IMR-90 (cell line): Measurements from ENCODE around the gene P3H1. TPM values are rescaled to one million over a fixed set of nuclear protein-coding genes. Genes with fewer than 3 reads are reported as not detected.

Experiments used
- ATAC-seq: fragments of 200-7000 bp; cut with Tn5 transposase; 2 replicates; pipeline ENCODE4 v1.9.1; 2020; ENCODE audit warnings: low read depth, mild to moderate bottlenecking, moderate library complexity
- BruUV-seq: library from RNA; stranded (reverse); fragments of 400-500 nt; replicated peaks from 2 replicates; lab custom pipeline; 2021; lab: Mats Ljungman, UMichigan
- CTCF ChIA-PET: fragments of 300-600 bp; formaldehyde crosslinking; extraction: SDS; loops from one replicate; lab custom pipeline; 2021; ENCODE audit warnings: antibody characterized with exemption; lab: Yijun Ruan, JAX
- POLR2A ChIA-PET: fragments of 300-600 bp; sonication (Branson Sonifier 250); formaldehyde crosslinking; loops from one replicate; lab custom pipeline; 2022; ENCODE audit warnings: antibody characterized with exemption; ENCODE audit not compliant: unreplicated experiment; lab: Charles Lee
- DNase-seq: peaks from one replicate; pipeline ENCODE4 v3.0.0; 2013
- H2AFZ ChIP-seq: replicated peaks from 2 replicates; pipeline ENCODE3; 2013; ENCODE audit warnings: low read length, mild to moderate bottlenecking; ENCODE audit not compliant: poor library complexity
- H2AK5ac ChIP-seq: 2 replicates; pipeline ENCODE4 v1.6.1; 2013; ENCODE audit warnings: low read depth, low read length, inconsistent platforms
- H2AK9ac ChIP-seq: replicated peaks from 2 replicates; pipeline ENCODE3; 2013; ENCODE audit warnings: mild to moderate bottlenecking, low read depth, low read length, moderate library complexity; ENCODE audit not compliant: poor library complexity
- H2BK120ac ChIP-seq: 2 replicates; pipeline ENCODE4 v1.6.1; 2013; ENCODE audit warnings: low read depth, low read length, inconsistent platforms
- H2BK15ac ChIP-seq: 3 replicates; pipeline ENCODE4 v1.6.1; 2013; ENCODE audit warnings: low read depth, low read length, inconsistent platforms
- H2BK20ac ChIP-seq: 2 replicates; pipeline ENCODE4 v1.6.1; 2013; ENCODE audit warnings: low read depth, mild to moderate bottlenecking, inconsistent platforms, low read length, moderate library complexity
- H2BK5ac ChIP-seq: 2 replicates; pipeline ENCODE4 v1.6.1; 2013; ENCODE audit warnings: mild to moderate bottlenecking, low read depth, low read length, inconsistent platforms; ENCODE audit not compliant: poor library complexity, severe bottlenecking
- H3K14ac ChIP-seq: replicated peaks from 2 replicates; pipeline ENCODE4 v1.6.1; 2013; ENCODE audit warnings: low read depth, low read length, inconsistent platforms
- H3K18ac ChIP-seq: 2 replicates; pipeline ENCODE4 v1.6.1; 2013; ENCODE audit warnings: low read depth, low read length, control low read depth
- H3K23ac ChIP-seq: 2 replicates; pipeline ENCODE4 v1.6.1; 2013; ENCODE audit warnings: low read depth, low read length, inconsistent platforms
- H3K27ac ChIP-seq: 2 replicates; pipeline ENCODE4 v1.5.1; 2013; ENCODE audit warnings: mild to moderate bottlenecking, control low read depth, low read length; ENCODE audit not compliant: insufficient read depth
- H3K27me3 ChIP-seq: 2 replicates; pipeline ENCODE4 v1.6.1; 2013; ENCODE audit warnings: low read length; ENCODE audit not compliant: control insufficient read depth, insufficient read depth
- H3K36me3 ChIP-seq: 2 replicates; pipeline ENCODE4 v1.6.1; 2013; ENCODE audit warnings: low read length, mixed read lengths; ENCODE audit not compliant: control insufficient read depth, insufficient read depth
- H3K4ac ChIP-seq: 2 replicates; pipeline ENCODE4 v1.6.1; 2013; ENCODE audit warnings: low read depth, low read length, inconsistent platforms
- H3K4me1 ChIP-seq: 2 replicates; pipeline ENCODE4 v1.6.1; 2013; ENCODE audit warnings: low read length, mixed read lengths; ENCODE audit not compliant: control insufficient read depth, insufficient read depth
- H3K4me2 ChIP-seq: 2 replicates; pipeline ENCODE4 v1.6.1; 2013; ENCODE audit warnings: low read depth, mild to moderate bottlenecking, control low read depth, low read length, moderate library complexity
- H3K4me3 ChIP-seq: 2 replicates; pipeline ENCODE4 v1.5.1; 2013; ENCODE audit warnings: low read depth, mild to moderate bottlenecking, control low read depth, low read length, moderate library complexity; ENCODE audit not compliant: insufficient read depth
- H3K56ac ChIP-seq: 2 replicates; pipeline ENCODE4 v1.6.1; 2013; ENCODE audit warnings: low read length, inconsistent platforms; ENCODE audit not compliant: insufficient read depth; ENCODE audit errors: extremely low read depth
- H3K79me1 ChIP-seq, 2 experiments: 2 replicates each; pipeline ENCODE4 v1.6.1; 2013; ENCODE audit warnings: low read length in 2 of 2, inconsistent platforms in 1 of 2, low read depth in 1 of 2
- H3K9ac ChIP-seq: 2 replicates; pipeline ENCODE4 v1.6.1; 2013; ENCODE audit warnings: low read depth, low read length, control low read depth
- H3K9me1 ChIP-seq: 2 replicates; pipeline ENCODE4 v1.6.1; 2013; ENCODE audit warnings: low read length, inconsistent platforms; ENCODE audit not compliant: insufficient read depth
- H3K9me3 ChIP-seq: 2 replicates; pipeline ENCODE4 v1.6.1; 2013; ENCODE audit warnings: low read length; ENCODE audit not compliant: control insufficient read depth, insufficient read depth
- H4K20me1 ChIP-seq: 2 replicates; pipeline ENCODE4 v1.6.1; 2013; ENCODE audit warnings: low read length, inconsistent platforms; ENCODE audit not compliant: insufficient read depth
- H4K5ac ChIP-seq: 2 replicates; pipeline ENCODE4 v1.6.1; 2013; ENCODE audit warnings: mild to moderate bottlenecking, low read depth, low read length, control low read depth
- H4K8ac ChIP-seq, 2 experiments: 2 replicates each; pipeline ENCODE4 v1.6.1; 2013; ENCODE audit warnings: low read depth in 2 of 2, low read length in 2 of 2, control low read depth in 1 of 2, inconsistent platforms in 1 of 2
- H4K91ac ChIP-seq: 2 replicates; pipeline ENCODE4 v1.6.1; 2013; ENCODE audit warnings: low read depth, low read length, inconsistent platforms; ENCODE audit not compliant: insufficient read depth
- BHLHE40 ChIP-seq: fragments of 150-350 bp; IDR thresholded peaks from 2 replicates; pipeline ENCODE4 v1.6.1; 2016; ENCODE audit warnings: mild to moderate bottlenecking, low read depth, low read length
- CEBPB ChIP-seq: IDR thresholded peaks from 2 replicates; pipeline ENCODE4 v1.6.1; 2012; ENCODE audit warnings: low read depth, low read length, improper control_type of control experiment
- CHD1 ChIP-seq: IDR thresholded peaks from 2 replicates; pipeline ENCODE4 v1.6.1; 2012; ENCODE audit warnings: low read depth, low read length, improper control_type of control experiment
- CTCF ChIP-seq: conservative IDR thresholded peaks from 2 replicates; pipeline ENCODE4 v1.5.1; 2012; ENCODE audit warnings: mild to moderate bottlenecking, low read depth, low read length, improper control_type of control experiment
- ELK1 ChIP-seq: fragments of 150-350 bp; IDR thresholded peaks from 2 replicates; pipeline ENCODE4 v1.6.1; 2016; ENCODE audit warnings: low read depth, mild to moderate bottlenecking, low read length, moderate library complexity, borderline replicate concordance
- FOS ChIP-seq: fragments of 150-350 bp; IDR thresholded peaks from 2 replicates; pipeline ENCODE4 v1.6.1; 2016; ENCODE audit warnings: low read depth, low read length
- MAFK ChIP-seq: IDR thresholded peaks from 2 replicates; pipeline ENCODE4 v1.6.1; 2012; ENCODE audit warnings: low read depth, low read length, improper control_type of control experiment
- MAZ ChIP-seq: IDR thresholded peaks from 2 replicates; pipeline ENCODE4 v1.6.1; 2012; ENCODE audit warnings: low read depth, mild to moderate bottlenecking, low read length, improper control_type of control experiment, moderate library complexity, borderline replicate concordance
- MXI1 ChIP-seq: IDR thresholded peaks from 2 replicates; pipeline ENCODE4 v1.6.1; 2012; ENCODE audit warnings: low read depth, mild to moderate bottlenecking, low read length, moderate library complexity, borderline replicate concordance
- NFE2L2 ChIP-seq: fragments of 150-350 bp; IDR thresholded peaks from 2 replicates; pipeline ENCODE4 v1.6.1; 2016; ENCODE audit warnings: low read depth, mild to moderate bottlenecking, low read length
- POLR2A ChIP-seq: IDR thresholded peaks from 2 replicates; pipeline ENCODE4 v1.6.1; 2012; ENCODE audit warnings: mild to moderate bottlenecking, low read depth, low read length
- RAD21 ChIP-seq: IDR thresholded peaks from 2 replicates; pipeline ENCODE4 v1.6.1; 2012; ENCODE audit warnings: low read length, improper control_type of control experiment
- RCOR1 ChIP-seq: IDR thresholded peaks from 2 replicates; pipeline ENCODE4 v1.6.1; 2012; ENCODE audit warnings: mild to moderate bottlenecking, low read length, improper control_type of control experiment; ENCODE audit not compliant: insufficient replicate concordance
- RFX5 ChIP-seq: IDR thresholded peaks from 2 replicates; pipeline ENCODE4 v1.8.0; 2012; ENCODE audit warnings: low read depth, mild to moderate bottlenecking, low read length, moderate library complexity
- SMC3 ChIP-seq: fragments of 150-350 bp; IDR thresholded peaks from 2 replicates; pipeline ENCODE4 v1.6.1; 2016; ENCODE audit warnings: low read depth, mild to moderate bottlenecking, antibody characterized with exemption, low read length, moderate library complexity
- WGBS, 2 experiments: methylation state at CpG; one replicate each; pipeline versions ENCODE4 v1.1.5 to v1.1.7; 2013; ENCODE audit warnings: missing lambda C conversion rate in 2 of 2; ENCODE audit not compliant: insufficient read length in 1 of 2; ENCODE audit errors: extremely low coverage in 2 of 2; 5-methylcytosine and 5-hydroxymethylcytosine counted together
- dilution Hi-C: fragments of 300-500 bp; cut with HindIII; formaldehyde crosslinking; loops from one replicate; pipeline ENCODE4 v1.14.3; 2018; ENCODE audit warnings: low sequenced_read_pairs; ENCODE audit not compliant: unreplicated experiment
- in situ Hi-C: fragments of 300-500 bp; cut with MboI; formaldehyde crosslinking; loops from 3 replicates; pipeline ENCODE4 v1.14.3; 2019; ENCODE audit warnings: low sequenced_read_pairs, inconsistent platforms, mixed read lengths
- intact Hi-C: fragments of 100-400 bp; cut with micrococcal nuclease; formaldehyde crosslinking; loops from 2 replicates; pipeline ENCODE4 v1.10.0; 2022
- polyA plus RNA-seq, 3 experiments: library from polyadenylated mRNA; depleted of rRNA; stranded (reverse); fragments of >200 nt; gene quantifications; 2 replicates each; pipeline ENCODE4 v1.2.3, GENCODE V29; 2012; ENCODE audit warnings: low replicate concordance in 1 of 3
- total RNA-seq: library from RNA; depleted of rRNA; stranded (reverse); fragments of >200 nt; gene quantifications from 2 replicates; pipeline ENCODE4 v1.2.3, GENCODE V29; 2012
- TF ChIP-seq, protein P1 (sequence below): fragments of 150-350 bp; IDR thresholded peaks from 2 replicates; pipeline ENCODE4 v1.6.1; 2017; ENCODE audit warnings: mild to moderate bottlenecking, antibody characterized with exemption, low read length, low read depth

The P3H1 gene
- total and polyA plus RNA-seq, 2 of the 4 experiments (the other 2 are of a cell fraction), result 108 to 210 TPM

DNA sequence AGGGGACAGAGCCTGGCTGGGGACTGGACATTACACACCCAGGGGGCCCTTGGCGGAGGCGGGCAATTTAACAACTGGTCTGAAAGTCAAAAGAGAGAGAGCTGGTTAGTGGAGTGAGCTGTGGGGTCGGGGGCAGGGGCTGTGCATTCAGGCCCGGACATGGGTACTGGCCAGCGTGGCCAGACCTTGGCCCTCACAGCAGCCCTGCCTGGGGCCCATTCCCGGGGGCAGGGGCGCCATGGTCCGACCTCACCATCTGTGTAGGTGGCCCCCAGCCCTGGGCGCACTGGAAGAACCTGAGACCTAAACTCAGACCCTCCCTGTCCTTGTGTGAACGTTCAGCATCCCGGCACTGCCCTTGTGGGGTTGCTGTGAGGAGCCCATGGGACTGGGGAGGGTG is 31.8 kb downstream of the P3H1 start:
- Histone ChIP-seq H3K14ac (no peak overlapping the region), H2BK120ac (no peak overlapping the region), H2BK15ac (no peak overlapping the region), H3K4ac (no peak overlapping the region), H4K20me1 (no peaks in the 10 kb centered on the region), H2AFZ (no peak overlapping the region), H3K27me3 (no peaks in the 10 kb centered on the region; the same call in 1 of the 2 replicates), H3K4me3 (no peak overlapping the region), H4K8ac (no peak overlapping the region), H2AK5ac (no peak overlapping the region), H4K91ac (no peak overlapping the region), H3K23ac (no peak overlapping the region), H3K9ac (no peak overlapping the region), H2BK20ac (no peak overlapping the region), H3K9me3 (no peaks in the 10 kb centered on the region), H3K18ac (no peak overlapping the region), H3K27ac (no peak overlapping the region), H3K4me2 (no peak overlapping the region), H4K5ac (no peak overlapping the region), H3K9me1 (no peaks in the 10 kb centered on the region), H3K56ac (no peak overlapping the region), H2BK5ac (no peak overlapping the region), H3K4me1 (no peaks in the 10 kb centered on the region), H2AK9ac (no peak overlapping the region), H3K36me3 (no peaks in the 10 kb centered on the region), H3K79me1 (no peaks in the 10 kb centered on the region)
- no TSS peak for BruUV-seq
- CTCF ChIA-PET, result no interaction called here
- ATAC-seq, result no peak
- intact Hi-C loops, result no loop called here
- WGBS, 2 experiments, result 93% methylated on average over 3 of the region's 11 CpGs; no CpG with 5 or more reads in 1 of the 2 experiments
- dilution Hi-C loops, result no loop called here
- DNase-seq, result no peak
- no peak for TF ChIP-seq RFX5
- TF ChIP-seq, protein P1, sequence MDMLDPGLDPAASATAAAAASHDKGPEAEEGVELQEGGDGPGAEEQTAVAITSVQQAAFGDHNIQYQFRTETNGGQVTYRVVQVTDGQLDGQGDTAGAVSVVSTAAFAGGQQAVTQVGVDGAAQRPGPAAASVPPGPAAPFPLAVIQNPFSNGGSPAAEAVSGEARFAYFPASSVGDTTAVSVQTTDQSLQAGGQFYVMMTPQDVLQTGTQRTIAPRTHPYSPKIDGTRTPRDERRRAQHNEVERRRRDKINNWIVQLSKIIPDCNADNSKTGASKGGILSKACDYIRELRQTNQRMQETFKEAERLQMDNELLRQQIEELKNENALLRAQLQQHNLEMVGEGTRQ, result no peak
- no peak for TF ChIP-seq NFE2L2
- no peak for TF ChIP-seq MAFK
- no peak for TF ChIP-seq CTCF
- TF ChIP-seq CHD1, result no peak
- no peak for TF ChIP-seq FOS
- no peak for TF ChIP-seq POLR2A
- TF ChIP-seq CEBPB, result no peak
- no peak for TF ChIP-seq ELK1
- TF ChIP-seq MXI1, result no peak
- TF ChIP-seq RAD21, result no peak
- TF ChIP-seq SMC3, result no peak
- no peak for TF ChIP-seq MAZ
- no peak for TF ChIP-seq RCOR1
- TF ChIP-seq BHLHE40, result no peak
- in situ Hi-C loops, result no loop called here
- POLR2A ChIA-PET, result no interaction called here
